GM23338 (cell line): ENCODE data around the gene WWOX.

ENCODE experiments used
- CREB1 ChIP-seq: fragments of 250-450 bp; sonication (Bioruptor Pico); IDR thresholded peaks from 2 replicates; pipeline ENCODE4 v1.5.0; 2020; ENCODE audit warnings: low read depth, mild to moderate bottlenecking, moderate library complexity
- EZH2 ChIP-seq: fragments of 200-600 bp; sonication (generic); IDR thresholded peaks from one replicate; pipeline ENCODE4 v1.8.0; 2017; ENCODE audit warnings: antibody characterized with exemption, mild to moderate bottlenecking, low read depth; ENCODE audit not compliant: unreplicated experiment
- EZH2phosphoT487 ChIP-seq: fragments of 200-600 bp; sonication (generic); IDR thresholded peaks from one replicate; pipeline ENCODE4 v1.8.1; 2018; ENCODE audit warnings: antibody characterized with exemption; ENCODE audit not compliant: unreplicated experiment
- JUNB ChIP-seq: IDR thresholded peaks from one replicate; pipeline ENCODE4 v1.6.1; 2016; ENCODE audit warnings: antibody characterized with exemption; ENCODE audit not compliant: unreplicated experiment
- NANOG ChIP-seq: IDR thresholded peaks from 2 replicates; pipeline ENCODE4 v1.6.1; 2016; ENCODE audit warnings: antibody characterized with exemption, borderline replicate concordance
- POLR2AphosphoS5 ChIP-seq: IDR thresholded peaks from 2 replicates; pipeline ENCODE4 v1.6.1; 2016; ENCODE audit warnings: antibody characterized with exemption, low read depth
- STAT1 ChIP-seq: IDR thresholded peaks from one replicate; pipeline ENCODE4 v1.6.1; 2016; ENCODE audit warnings: antibody characterized with exemption; ENCODE audit not compliant: unreplicated experiment
- ZNF114 ChIP-seq: fragments of 250-450 bp; sonication (Bioruptor Pico); IDR thresholded peaks from 2 replicates; pipeline ENCODE4 v1.5.0; 2020; ENCODE audit warnings: mild to moderate bottlenecking, moderate library complexity
- TF ChIP-seq, protein P1 (sequence below), 2 experiments: fragments of 200-600 bp in 1 of 2; sonication (generic) in 1 of 2; conservative IDR thresholded peaks; 2 replicates each; pipeline versions ENCODE4 v1.5.1 to v1.6.1; 2016 to 2017; ENCODE audit warnings: antibody characterized with exemption in 2 of 2, low read depth in 2 of 2, mild to moderate bottlenecking in 2 of 2, moderate library complexity in 1 of 2
- TF ChIP-seq, protein P2 (sequence below): IDR thresholded peaks from one replicate; pipeline ENCODE4 v1.6.1; 2018; ENCODE audit warnings: antibody characterized with exemption; ENCODE audit not compliant: unreplicated experiment
- TF ChIP-seq, protein P3 (sequence below): fragments of 250-450 bp; sonication (Bioruptor Pico); IDR thresholded peaks from 2 replicates; pipeline ENCODE4 v1.5.0; 2020; ENCODE audit warnings: mild to moderate bottlenecking, moderate library complexity
- TF ChIP-seq, protein P4 (sequence below): IDR thresholded peaks from 2 replicates; pipeline ENCODE4 v1.6.1; 2016; ENCODE audit warnings: antibody characterized with exemption

DNA sequence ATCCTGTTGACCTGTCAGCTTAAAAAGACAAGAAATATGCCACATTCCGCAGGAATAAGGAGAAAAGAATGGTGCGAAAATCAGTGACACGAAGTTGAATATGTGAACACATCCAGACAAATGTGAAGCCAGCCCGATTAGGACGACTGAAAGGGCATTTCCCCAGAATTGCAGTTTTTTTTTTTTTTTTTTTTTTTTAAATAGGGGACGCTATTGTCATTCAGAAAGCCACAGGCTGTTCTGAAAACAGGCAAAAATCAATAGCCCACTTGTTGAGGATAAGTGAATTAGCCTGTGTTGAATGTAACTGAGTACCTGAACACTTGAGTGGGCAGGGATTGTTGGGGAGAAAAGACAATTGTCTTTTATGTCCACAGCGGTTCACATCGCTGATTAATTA, 507.1 kb downstream of the WWOX start:
- TF ChIP-seq POLR2AphosphoS5 = no peak
- no peak for TF ChIP-seq EZH2phosphoT487
- TF ChIP-seq, protein P1, sequence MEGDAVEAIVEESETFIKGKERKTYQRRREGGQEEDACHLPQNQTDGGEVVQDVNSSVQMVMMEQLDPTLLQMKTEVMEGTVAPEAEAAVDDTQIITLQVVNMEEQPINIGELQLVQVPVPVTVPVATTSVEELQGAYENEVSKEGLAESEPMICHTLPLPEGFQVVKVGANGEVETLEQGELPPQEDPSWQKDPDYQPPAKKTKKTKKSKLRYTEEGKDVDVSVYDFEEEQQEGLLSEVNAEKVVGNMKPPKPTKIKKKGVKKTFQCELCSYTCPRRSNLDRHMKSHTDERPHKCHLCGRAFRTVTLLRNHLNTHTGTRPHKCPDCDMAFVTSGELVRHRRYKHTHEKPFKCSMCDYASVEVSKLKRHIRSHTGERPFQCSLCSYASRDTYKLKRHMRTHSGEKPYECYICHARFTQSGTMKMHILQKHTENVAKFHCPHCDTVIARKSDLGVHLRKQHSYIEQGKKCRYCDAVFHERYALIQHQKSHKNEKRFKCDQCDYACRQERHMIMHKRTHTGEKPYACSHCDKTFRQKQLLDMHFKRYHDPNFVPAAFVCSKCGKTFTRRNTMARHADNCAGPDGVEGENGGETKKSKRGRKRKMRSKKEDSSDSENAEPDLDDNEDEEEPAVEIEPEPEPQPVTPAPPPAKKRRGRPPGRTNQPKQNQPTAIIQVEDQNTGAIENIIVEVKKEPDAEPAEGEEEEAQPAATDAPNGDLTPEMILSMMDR (conservative IDR thresholded peaks at IDR 0.05; ENCODE audit: low read depth in 2 of 2) = no peak
- no peak for TF ChIP-seq EZH2
- TF ChIP-seq, protein P2, sequence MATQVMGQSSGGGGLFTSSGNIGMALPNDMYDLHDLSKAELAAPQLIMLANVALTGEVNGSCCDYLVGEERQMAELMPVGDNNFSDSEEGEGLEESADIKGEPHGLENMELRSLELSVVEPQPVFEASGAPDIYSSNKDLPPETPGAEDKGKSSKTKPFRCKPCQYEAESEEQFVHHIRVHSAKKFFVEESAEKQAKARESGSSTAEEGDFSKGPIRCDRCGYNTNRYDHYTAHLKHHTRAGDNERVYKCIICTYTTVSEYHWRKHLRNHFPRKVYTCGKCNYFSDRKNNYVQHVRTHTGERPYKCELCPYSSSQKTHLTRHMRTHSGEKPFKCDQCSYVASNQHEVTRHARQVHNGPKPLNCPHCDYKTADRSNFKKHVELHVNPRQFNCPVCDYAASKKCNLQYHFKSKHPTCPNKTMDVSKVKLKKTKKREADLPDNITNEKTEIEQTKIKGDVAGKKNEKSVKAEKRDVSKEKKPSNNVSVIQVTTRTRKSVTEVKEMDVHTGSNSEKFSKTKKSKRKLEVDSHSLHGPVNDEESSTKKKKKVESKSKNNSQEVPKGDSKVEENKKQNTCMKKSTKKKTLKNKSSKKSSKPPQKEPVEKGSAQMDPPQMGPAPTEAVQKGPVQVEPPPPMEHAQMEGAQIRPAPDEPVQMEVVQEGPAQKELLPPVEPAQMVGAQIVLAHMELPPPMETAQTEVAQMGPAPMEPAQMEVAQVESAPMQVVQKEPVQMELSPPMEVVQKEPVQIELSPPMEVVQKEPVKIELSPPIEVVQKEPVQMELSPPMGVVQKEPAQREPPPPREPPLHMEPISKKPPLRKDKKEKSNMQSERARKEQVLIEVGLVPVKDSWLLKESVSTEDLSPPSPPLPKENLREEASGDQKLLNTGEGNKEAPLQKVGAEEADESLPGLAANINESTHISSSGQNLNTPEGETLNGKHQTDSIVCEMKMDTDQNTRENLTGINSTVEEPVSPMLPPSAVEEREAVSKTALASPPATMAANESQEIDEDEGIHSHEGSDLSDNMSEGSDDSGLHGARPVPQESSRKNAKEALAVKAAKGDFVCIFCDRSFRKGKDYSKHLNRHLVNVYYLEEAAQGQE = no peak
- no peak for TF ChIP-seq JUNB
- TF ChIP-seq CREB1 (CRISPR knock-in tag) = no peak
- no peak for TF ChIP-seq NANOG
- TF ChIP-seq, protein P3, sequence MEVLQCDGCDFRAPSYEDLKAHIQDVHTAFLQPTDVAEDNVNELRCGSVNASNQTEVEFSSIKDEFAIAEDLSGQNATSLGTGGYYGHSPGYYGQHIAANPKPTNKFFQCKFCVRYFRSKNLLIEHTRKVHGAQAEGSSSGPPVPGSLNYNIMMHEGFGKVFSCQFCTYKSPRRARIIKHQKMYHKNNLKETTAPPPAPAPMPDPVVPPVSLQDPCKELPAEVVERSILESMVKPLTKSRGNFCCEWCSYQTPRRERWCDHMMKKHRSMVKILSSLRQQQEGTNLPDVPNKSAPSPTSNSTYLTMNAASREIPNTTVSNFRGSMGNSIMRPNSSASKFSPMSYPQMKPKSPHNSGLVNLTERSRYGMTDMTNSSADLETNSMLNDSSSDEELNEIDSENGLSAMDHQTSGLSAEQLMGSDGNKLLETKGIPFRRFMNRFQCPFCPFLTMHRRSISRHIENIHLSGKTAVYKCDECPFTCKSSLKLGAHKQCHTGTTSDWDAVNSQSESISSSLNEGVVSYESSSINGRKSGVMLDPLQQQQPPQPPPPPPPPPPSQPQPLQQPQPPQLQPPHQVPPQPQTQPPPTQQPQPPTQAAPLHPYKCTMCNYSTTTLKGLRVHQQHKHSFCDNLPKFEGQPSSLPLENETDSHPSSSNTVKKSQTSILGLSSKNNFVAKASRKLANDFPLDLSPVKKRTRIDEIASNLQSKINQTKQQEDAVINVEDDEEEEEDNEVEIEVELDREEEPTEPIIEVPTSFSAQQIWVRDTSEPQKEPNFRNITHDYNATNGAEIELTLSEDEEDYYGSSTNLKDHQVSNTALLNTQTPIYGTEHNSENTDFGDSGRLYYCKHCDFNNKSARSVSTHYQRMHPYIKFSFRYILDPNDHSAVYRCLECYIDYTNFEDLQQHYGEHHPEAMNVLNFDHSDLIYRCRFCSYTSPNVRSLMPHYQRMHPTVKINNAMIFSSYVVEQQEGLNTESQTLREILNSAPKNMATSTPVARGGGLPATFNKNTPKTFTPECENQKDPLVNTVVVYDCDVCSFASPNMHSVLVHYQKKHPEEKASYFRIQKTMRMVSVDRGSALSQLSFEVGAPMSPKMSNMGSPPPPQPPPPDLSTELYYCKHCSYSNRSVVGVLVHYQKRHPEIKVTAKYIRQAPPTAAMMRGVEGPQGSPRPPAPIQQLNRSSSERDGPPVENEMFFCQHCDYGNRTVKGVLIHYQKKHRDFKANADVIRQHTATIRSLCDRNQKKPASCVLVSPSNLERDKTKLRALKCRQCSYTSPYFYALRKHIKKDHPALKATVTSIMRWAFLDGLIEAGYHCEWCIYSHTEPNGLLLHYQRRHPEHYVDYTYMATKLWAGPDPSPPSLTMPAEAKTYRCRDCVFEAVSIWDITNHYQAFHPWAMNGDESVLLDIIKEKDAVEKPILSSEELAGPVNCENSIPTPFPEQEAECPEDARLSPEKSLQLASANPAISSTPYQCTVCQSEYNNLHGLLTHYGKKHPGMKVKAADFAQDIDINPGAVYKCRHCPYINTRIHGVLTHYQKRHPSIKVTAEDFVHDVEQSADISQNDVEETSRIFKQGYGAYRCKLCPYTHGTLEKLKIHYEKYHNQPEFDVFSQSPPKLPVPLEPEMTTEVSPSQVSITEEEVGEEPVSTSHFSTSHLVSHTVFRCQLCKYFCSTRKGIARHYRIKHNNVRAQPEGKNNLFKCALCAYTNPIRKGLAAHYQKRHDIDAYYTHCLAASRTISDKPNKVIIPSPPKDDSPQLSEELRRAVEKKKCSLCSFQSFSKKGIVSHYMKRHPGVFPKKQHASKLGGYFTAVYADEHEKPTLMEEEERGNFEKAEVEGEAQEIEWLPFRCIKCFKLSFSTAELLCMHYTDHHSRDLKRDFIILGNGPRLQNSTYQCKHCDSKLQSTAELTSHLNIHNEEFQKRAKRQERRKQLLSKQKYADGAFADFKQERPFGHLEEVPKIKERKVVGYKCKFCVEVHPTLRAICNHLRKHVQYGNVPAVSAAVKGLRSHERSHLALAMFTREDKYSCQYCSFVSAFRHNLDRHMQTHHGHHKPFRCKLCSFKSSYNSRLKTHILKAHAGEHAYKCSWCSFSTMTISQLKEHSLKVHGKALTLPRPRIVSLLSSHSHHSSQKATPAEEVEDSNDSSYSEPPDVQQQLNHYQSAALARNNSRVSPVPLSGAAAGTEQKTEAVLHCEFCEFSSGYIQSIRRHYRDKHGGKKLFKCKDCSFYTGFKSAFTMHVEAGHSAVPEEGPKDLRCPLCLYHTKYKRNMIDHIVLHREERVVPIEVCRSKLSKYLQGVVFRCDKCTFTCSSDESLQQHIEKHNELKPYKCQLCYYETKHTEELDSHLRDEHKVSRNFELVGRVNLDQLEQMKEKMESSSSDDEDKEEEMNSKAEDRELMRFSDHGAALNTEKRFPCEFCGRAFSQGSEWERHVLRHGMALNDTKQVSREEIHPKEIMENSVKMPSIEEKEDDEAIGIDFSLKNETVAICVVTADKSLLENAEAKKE (CRISPR knock-in tag) = no peak
- TF ChIP-seq ZNF114 = no peak
- TF ChIP-seq, protein P4, sequence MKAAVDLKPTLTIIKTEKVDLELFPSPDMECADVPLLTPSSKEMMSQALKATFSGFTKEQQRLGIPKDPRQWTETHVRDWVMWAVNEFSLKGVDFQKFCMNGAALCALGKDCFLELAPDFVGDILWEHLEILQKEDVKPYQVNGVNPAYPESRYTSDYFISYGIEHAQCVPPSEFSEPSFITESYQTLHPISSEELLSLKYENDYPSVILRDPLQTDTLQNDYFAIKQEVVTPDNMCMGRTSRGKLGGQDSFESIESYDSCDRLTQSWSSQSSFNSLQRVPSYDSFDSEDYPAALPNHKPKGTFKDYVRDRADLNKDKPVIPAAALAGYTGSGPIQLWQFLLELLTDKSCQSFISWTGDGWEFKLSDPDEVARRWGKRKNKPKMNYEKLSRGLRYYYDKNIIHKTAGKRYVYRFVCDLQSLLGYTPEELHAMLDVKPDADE = no peak
- TF ChIP-seq STAT1 = no peak
